HepG2 (cell line): Measurements from ENCODE around the gene CXCR5. TPM values are rescaled to one million over a fixed set of nuclear protein-coding genes. Genes with fewer than 3 reads are reported as not detected.
A peak's percentile ranks its signal among the peaks of the same experiment; 100 is the strongest.

Experiments
- ATAC-seq: fragments of 200-7000 bp; cut with Tn5 transposase; 3 replicates; pipeline ENCODE4 v1.9.1; 2020; ENCODE audit warnings: mild to moderate bottlenecking, moderate library complexity
- BruUV-seq: library from RNA; stranded (reverse); fragments of 400-500 nt; replicated peaks from 2 replicates; lab custom pipeline; 2021; lab: Mats Ljungman, UMichigan
- CTCF ChIA-PET: fragments of 300-600 bp; formaldehyde crosslinking; extraction: SDS; loops from one replicate; lab custom pipeline; 2021; ENCODE audit warnings: low total read pairs, inconsistent platforms, low intra/inter-chr PET ratio; lab: Yijun Ruan, JAX
- POLR2A ChIA-PET: fragments of 350-600 bp; sonication (Branson Sonifier 250); formaldehyde crosslinking; loops from one replicate; lab custom pipeline; 2020; ENCODE audit warnings: antibody characterized with exemption, inconsistent platforms; lab: Yijun Ruan, JAX
- DNase-seq: peaks from one replicate; pipeline ENCODE4 v3.0.0-alpha.2; 2015; ENCODE audit warnings: low spot score
- FAIRE-seq: peaks from 3 replicates; lab custom pipeline; 2011; peaks lifted over from hg19 to GRCh38; lab: Jason Lieb, UNC
- H2AFZ ChIP-seq: one replicate; pipeline ENCODE4 v1.6.1; 2011; ENCODE audit warnings: low read length, inconsistent platforms
- H3K27ac ChIP-seq: fragments of 300-600 bp; 3 replicates; pipeline ENCODE4 v1.8.0; 2011; ENCODE audit warnings: mixed run types, mild to moderate bottlenecking, mixed read lengths, low read length, inconsistent platforms; ENCODE audit not compliant: insufficient read depth; ENCODE audit errors: extremely low read length
- H3K27me3 ChIP-seq, 2 experiments: fragments of 200-600 bp in 1 of 2; 2 replicates in 1 of 2; 3 replicates in 1 of 2; pipeline versions ENCODE4 v1.6.0 to v1.8.0; 2011; ENCODE audit warnings: low read length in 2 of 2, mild to moderate bottlenecking in 2 of 2, moderate library complexity in 2 of 2, inconsistent platforms in 1 of 2; ENCODE audit not compliant: insufficient read depth in 2 of 2, control insufficient read depth in 1 of 2
- H3K36me3 ChIP-seq, 2 experiments: fragments of 200-600 bp in 1 of 2; replicated peaks in 1 of 2; 2 replicates in 1 of 2; 3 replicates in 1 of 2; pipeline versions ENCODE4 v1.5.1 to v1.8.0; 2011; ENCODE audit warnings: low read length in 2 of 2, inconsistent platforms in 1 of 2; ENCODE audit not compliant: insufficient read depth in 2 of 2, control insufficient read depth in 1 of 2
- H3K4me1 ChIP-seq: 2 replicates; pipeline ENCODE4 v1.5.1; 2012; ENCODE audit warnings: low read length, inconsistent platforms; ENCODE audit not compliant: insufficient read depth
- H3K4me2 ChIP-seq: 2 replicates; pipeline ENCODE4 v1.6.0; 2011; ENCODE audit warnings: low read depth, low read length, inconsistent platforms
- H3K4me3 ChIP-seq, 3 experiments: fragments of 200-600 bp in 1 of 3; sonication (generic), shearing (Covaris generic) in 1 of 3; replicated peaks in 1 of 3; 2 replicates each; pipeline ENCODE4 v1.5.1; 2011 to 2016; ENCODE audit warnings: low read length in 3 of 3, inconsistent platforms in 2 of 3, low read depth in 2 of 3, mild to moderate bottlenecking in 2 of 3, control low read depth in 1 of 3, mixed read lengths in 1 of 3; ENCODE audit not compliant: insufficient read depth in 1 of 3
- H3K79me2 ChIP-seq: one replicate; pipeline ENCODE4 v1.6.1; 2011; ENCODE audit warnings: low read length, inconsistent platforms; ENCODE audit not compliant: insufficient read depth
- H3K9ac ChIP-seq: 2 replicates; pipeline ENCODE4 v1.6.0; 2011; ENCODE audit warnings: mild to moderate bottlenecking, low read depth, low read length, inconsistent platforms; ENCODE audit not compliant: insufficient read depth
- H3K9me3 ChIP-seq: 2 replicates; pipeline ENCODE4 v1.5.1; 2012; ENCODE audit warnings: mild to moderate bottlenecking, low read length
- H4K20me1 ChIP-seq: 2 replicates; pipeline ENCODE4 v1.6.0; 2011; ENCODE audit warnings: inconsistent platforms, mild to moderate bottlenecking, low read length, moderate library complexity; ENCODE audit not compliant: insufficient read depth
- ATF3 ChIP-seq: sonication (generic); formaldehyde crosslinking; IDR thresholded peaks from 2 replicates; pipeline ENCODE4 v1.4.0; 2020; ENCODE audit warnings: missing genetic modification reagents
- CBFB ChIP-seq: sonication (generic); formaldehyde crosslinking; IDR thresholded peaks from 2 replicates; pipeline ENCODE4 v1.4.0; 2020; ENCODE audit warnings: missing genetic modification reagents
- ELF1 ChIP-seq: sonication (generic); formaldehyde crosslinking; IDR thresholded peaks from 2 replicates; pipeline ENCODE4 v1.4.0; 2020; ENCODE audit warnings: missing genetic modification reagents
- HIVEP1 ChIP-seq: sonication (generic); formaldehyde crosslinking; IDR thresholded peaks from 2 replicates; pipeline ENCODE4 v1.4.0; 2020; ENCODE audit warnings: mild to moderate bottlenecking, missing genetic modification reagents
- HMGXB3 ChIP-seq: sonication (generic); formaldehyde crosslinking; IDR thresholded peaks from 2 replicates; pipeline ENCODE4 v1.4.0; 2020; ENCODE audit warnings: missing genetic modification reagents, borderline replicate concordance
- HMGXB4 ChIP-seq, 2 experiments: sonication (generic) in 1 of 2; formaldehyde crosslinking in 1 of 2; IDR thresholded peaks; 2 replicates each; pipeline versions ENCODE4 v1.4.0 to v1.6.1; 2018 to 2020; ENCODE audit warnings: missing genetic modification reagents in 2 of 2, borderline replicate concordance in 1 of 2, low read depth in 1 of 2, mild to moderate bottlenecking in 1 of 2, missing biosample characterization in 1 of 2
- NR1H2 ChIP-seq: sonication (generic); formaldehyde crosslinking; IDR thresholded peaks from 2 replicates; pipeline ENCODE4 v1.8.1; 2022; ENCODE audit warnings: low read depth, missing genetic modification reagents, borderline replicate concordance
- ONECUT2 ChIP-seq: sonication (generic); formaldehyde crosslinking; IDR thresholded peaks from 2 replicates; pipeline ENCODE4 v1.4.0; 2020; ENCODE audit warnings: missing genetic modification reagents
- PAF1 ChIP-seq: IDR thresholded peaks from 2 replicates; pipeline ENCODE4 v1.6.1; 2016; ENCODE audit warnings: missing genetic modification reagents, missing compliant biosample characterization
- PAXIP1 ChIP-seq: sonication (generic); formaldehyde crosslinking; conservative IDR thresholded peaks from 2 replicates; pipeline ENCODE4 v1.4.0; 2020; ENCODE audit warnings: mild to moderate bottlenecking, missing genetic modification reagents, moderate library complexity
- RAD51 ChIP-seq: fragments of 450-650 bp; IDR thresholded peaks from 2 replicates; pipeline ENCODE4 v1.6.1; 2016; ENCODE audit warnings: borderline replicate concordance
- TGIF2 ChIP-seq: IDR thresholded peaks from 2 replicates; pipeline ENCODE4 v1.6.1; 2016; ENCODE audit warnings: control low read depth, missing compliant biosample characterization
- WIZ ChIP-seq: sonication (generic); formaldehyde crosslinking; IDR thresholded peaks from 2 replicates; pipeline ENCODE4 v1.5.1; 2020; ENCODE audit warnings: mild to moderate bottlenecking, missing genetic modification reagents
- XRCC5 ChIP-seq: fragments of 200-400 bp; formaldehyde crosslinking; optimal IDR thresholded peaks from 2 replicates; pipeline ENCODE3; 2017; ENCODE audit warnings: mild to moderate bottlenecking, low read length
- WGBS: methylation state at CpG from one replicate; pipeline ENCODE4 v1.1.6; 2017; ENCODE audit warnings: low lambda C conversion rate; 5-methylcytosine and 5-hydroxymethylcytosine counted together
- in situ Hi-C: cut with HindIII; loops from 2 replicates; pipeline ENCODE4 v1.10.0; 2017; ENCODE audit warnings: low pct_unique_long_range_greater_than_20kb; ENCODE audit not compliant: extremely low pct_ligation_motif_present
- intact Hi-C: fragments of 100-400 bp; cut with micrococcal nuclease; formaldehyde crosslinking; loops from one replicate; pipeline ENCODE4 v1.10.0; 2022; ENCODE audit not compliant: unreplicated experiment
- polyA plus RNA-seq, 8 experiments: library from polyadenylated mRNA; depleted of rRNA in 3 of 8; stranded (reverse) in 7 of 8; unstranded in 1 of 8; fragments of >200 nt; fragmentation: Illumina TruSeq in 4 of 8; extraction: Trizol in 4 of 8; gene quantifications; 2 replicates each; pipeline versions ENCODE4 v1.2.1 to v1.2.3, GENCODE V29; 2011 to 2016; ENCODE audit warnings: low read depth in 4 of 8, missing spikeins in 1 of 8, mixed read lengths in 1 of 8; ENCODE audit not compliant: insufficient read depth in 1 of 8
- total RNA-seq, 5 experiments: library from RNA; depleted of rRNA; stranded (reverse); fragments of >200 nt; fragmentation: Illumina TruSeq; extraction: Trizol; gene quantifications; 2 replicates each; pipeline ENCODE4 v1.2.3, GENCODE V29; 2016; ENCODE audit warnings: low read depth in 1 of 5

The CXCR5 gene
- total and polyA plus RNA-seq, 2 of the 13 experiments (the other 11 are each of a cell fraction or from before 2014, with no cell fraction given), result not detected

GRCh38 chr11:118917481-118918127 is 33.9 kb downstream of the CXCR5 start:
- Histone ChIP-seq H3K36me3 (no peaks in the 10 kb centered on the region), H3K4me1 (peaks cover 100% of the 10 kb centered on the region), H4K20me1 (no peaks in the 10 kb centered on the region), H3K4me3 (peak overlapping the region; percentile 35 to 69 (median 48); a peak in 5 of 6 replicates), H2AFZ (no peak overlapping the region), H3K9me3 (no peaks in the 10 kb centered on the region), H3K79me2 (peaks cover 25% of the 10 kb centered on the region), H3K9ac (peak overlapping the region; percentile 69), H3K4me2 (peak overlapping the region; percentile 82), H3K27ac (peak overlapping the region; percentile 86), H3K27me3 (no peaks in the 10 kb centered on the region)
- peak; percentile 60 for FAIRE-seq
- ChIA-PET CTCF (no interaction called here), POLR2A (interaction anchor here (0.6 to 1.3 kb wide), 2 partner anchors 8 to 204 kb away, joined by 3 to 8 read pairs; partner anchors contain the start of genes BCL9L and HINFP)
- ATAC-seq, result peak; percentile 5
- in situ Hi-C loops (no loop called here), intact Hi-C loops (no loop called here)
- peak; percentile 74 for DNase-seq
- no TSS peak for BruUV-seq
- 6% methylated on average over 9 of the region's 13 CpGs for WGBS
- TF ChIP-seq ELF1 (CRISPR knock-in tag) (0 out of 2 replicates have a peak, but pooled peaks have one; percentile 19), WIZ (CRISPR knock-in tag) (no peak), TGIF2 (peak; percentile 57; the same call in 1 of the 2 replicates), RAD51 (no peak), HMGXB4 (CRISPR knock-in tag; IDR thresholded peaks at IDR 0.05; ENCODE audit: borderline replicate concordance in 1 of 2, low read depth in 1 of 2) (no peak), HIVEP1 (no peak), ONECUT2 (CRISPR knock-in tag) (no peak), ATF3 (CRISPR knock-in tag) (no peak), NR1H2 (no peak), CBFB (CRISPR knock-in tag) (no peak), HMGXB3 (CRISPR knock-in tag) (no peak), PAXIP1 (peak; percentile 22), PAF1 (no peak), XRCC5 (peak; percentile 15)
